NCI-H526 (cell line): Measurements from ENCODE around the gene TXNDC8.

Experiments used
- DNase-seq, 2 experiments: peaks; one replicate each; lab custom pipeline; 2025; lab: John Stamatoyannopoulos, UW

Gene TXNDC8

DNA sequence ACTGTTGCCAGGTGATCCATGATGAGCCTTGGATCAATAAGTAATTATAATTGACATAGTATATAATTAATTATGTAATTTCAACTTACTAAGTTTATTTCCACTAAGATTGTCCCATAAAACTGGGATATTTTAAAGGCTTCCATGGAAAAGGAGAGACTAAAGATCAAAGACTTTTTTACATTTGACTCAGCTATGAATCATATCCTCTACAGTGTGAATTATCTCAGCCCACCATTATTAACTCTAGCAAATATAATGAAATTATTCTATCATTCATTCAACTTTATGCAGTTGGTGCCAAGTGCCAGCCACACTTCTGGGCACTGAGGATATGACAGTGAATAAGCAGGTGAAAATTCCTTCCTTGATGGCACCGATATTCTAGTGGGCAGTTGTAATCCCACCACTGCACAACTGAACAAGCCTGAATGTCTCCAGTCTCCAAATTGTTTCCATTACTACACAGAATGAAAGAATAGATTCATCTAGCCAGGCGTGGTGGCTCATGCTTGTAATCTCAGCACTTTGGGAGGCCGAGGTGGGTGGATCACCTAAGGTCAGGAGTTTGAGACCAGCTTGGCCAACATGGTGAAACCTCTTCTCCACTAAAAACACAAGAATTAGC is 59.5 kb downstream of the TXNDC8 start:
- no peak for DNase-seq

DNA sequence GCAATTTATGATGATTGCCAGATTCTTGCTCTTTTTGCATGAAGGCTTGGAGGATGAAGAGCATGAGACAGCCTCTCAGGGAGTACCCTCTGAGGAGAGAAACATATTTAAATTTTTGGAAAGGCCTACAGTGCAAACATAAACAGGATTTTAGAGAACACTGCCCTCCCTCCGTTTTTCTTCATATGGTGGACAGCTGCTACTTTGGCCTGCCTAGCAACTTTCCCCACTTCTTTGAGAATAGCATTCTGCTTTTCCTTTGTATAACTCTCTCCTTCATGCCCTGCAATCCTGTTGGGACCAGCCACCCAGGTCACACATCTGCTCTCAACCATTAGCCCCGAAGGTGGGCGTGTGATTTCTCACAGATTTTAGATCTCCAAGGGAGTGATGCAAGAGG is 60.9 kb downstream of the TXNDC8 start:
- DNase-seq: no peak

DNA sequence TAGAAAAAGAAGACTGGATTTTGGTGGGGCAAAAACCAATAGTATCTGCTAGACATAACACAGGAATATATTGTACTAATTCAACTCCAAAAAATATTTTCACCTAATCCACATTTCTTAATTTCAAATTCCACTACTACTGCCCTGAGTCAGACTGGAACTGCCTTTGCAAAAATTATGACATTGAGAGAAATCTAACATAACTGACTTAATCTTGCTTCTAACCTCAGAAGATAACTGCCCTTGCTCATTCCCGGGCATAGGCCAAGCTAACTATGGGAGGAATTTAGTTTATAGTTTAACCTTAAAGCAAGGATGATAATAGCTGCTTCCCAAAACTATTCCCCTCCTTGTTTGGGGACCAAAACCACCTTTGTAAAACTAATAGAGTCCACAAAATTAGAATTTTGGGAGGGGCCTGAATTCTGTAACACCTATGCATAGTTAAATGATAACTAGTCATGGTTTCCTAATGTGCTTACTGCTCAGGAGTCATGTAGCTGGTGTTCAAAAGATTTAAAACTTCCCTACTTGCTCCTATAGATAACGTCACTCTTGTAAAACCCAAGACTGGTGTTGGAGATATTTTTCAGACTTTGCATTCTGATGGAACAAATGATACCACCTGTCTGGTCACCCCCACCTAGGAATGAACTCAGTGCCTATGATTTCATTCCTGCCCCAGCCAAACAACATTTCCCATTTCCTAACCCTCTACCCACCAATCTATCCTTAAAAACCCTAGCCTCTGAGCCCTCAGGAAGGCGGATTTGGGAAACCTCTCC is 67.3 kb downstream of the TXNDC8 start:
- no peak for DNase-seq

DNA sequence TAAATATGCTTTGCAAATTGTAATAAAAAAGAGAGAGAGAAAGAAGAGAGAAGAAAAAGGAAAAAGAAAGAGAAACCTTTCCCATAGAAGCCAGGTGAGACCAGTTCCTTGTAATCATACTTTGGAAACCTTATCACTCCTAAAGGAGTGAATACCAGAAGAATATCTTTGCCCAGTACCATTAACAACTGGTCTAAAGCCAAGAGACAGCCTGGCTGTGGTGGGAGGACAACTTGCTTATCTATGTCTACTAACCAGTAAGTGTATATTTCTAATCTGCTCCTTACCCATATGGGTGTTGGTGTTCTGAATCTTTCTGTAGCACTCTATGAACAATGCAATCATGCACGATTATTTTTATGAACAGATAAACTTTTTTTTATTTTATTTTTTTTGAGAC is 70.9 kb downstream of the TXNDC8 start:
- DNase-seq: no peak

DNA sequence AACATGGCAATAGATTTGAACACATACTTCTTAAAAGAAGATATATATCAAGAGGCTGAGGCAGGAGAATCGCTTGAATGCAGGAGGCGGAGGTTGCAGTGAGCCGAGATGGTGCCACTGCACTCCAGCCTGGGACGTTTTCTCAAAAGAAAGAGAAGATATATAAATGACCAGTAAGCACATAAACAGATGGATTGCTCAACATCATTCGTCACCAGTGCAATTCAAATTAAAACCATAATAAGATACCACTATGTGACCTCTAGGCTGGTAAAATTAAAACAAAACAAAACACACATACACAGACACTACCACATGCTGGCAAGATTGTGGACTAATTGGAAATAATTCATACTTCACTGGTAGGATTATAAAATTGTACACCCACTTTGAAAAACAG is 76.0 kb downstream of the TXNDC8 start:
- no peak for DNase-seq

DNA sequence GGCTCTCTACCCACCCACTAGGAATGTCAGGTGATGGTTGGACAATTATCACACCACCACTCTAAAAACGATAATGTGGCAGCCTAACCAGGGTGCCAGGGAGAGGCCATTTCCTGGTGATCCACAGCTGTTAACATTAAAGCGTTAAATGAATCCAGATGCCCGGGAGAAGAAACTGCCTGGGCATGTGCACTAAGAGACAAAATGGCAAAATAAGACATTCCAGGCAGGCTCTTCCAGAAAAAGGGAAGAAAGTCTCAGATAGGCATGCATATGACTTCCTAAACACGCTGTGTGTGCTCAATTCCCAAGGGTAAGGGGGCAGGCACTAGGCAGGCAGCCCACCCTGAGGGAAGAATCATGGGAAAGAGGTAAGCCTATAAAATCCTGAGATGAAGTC is 76.8 kb downstream of the TXNDC8 start:
- no peak for DNase-seq

DNA sequence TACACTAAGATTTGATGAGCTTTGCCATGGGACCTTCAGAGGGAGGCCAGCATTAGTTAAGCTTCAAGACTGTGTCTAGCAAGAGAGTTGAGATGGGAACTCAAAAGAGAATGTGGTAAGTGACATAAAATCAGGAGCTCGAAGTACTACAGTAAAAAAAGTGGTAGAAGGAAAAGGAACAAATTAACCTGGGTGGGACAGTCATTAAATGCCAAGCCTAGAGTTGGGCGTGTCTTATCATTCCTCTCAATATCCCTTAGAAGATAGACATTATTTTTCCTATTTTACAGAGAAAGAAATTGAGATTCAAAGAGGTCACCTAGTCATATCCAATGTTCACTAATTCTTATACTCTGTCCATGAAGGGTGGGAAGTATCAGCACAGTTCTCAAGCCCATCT is 78.1 kb downstream of the TXNDC8 start:
- DNase-seq: no peak

DNA sequence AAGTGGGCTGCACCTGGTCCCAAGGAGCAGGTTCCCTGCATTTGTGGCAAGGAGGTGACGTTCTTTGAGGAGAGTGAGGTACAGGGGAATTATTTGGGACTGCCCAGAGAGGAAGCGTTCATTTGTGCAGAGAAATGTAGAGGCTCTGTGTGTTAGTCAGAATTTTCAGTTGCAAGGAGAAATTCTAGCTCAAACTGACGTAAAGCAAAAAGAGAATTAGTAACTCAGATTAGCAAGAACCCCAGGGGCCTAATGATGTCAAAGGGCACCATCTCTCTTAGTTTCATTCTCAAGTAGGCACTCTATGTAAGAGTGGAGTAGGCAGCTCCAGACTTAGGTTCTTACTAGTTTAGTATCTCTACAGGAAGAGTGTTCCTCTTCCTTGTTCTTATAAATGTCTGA is 79.0 kb downstream of the TXNDC8 start:
- DNase-seq: no peak

DNA sequence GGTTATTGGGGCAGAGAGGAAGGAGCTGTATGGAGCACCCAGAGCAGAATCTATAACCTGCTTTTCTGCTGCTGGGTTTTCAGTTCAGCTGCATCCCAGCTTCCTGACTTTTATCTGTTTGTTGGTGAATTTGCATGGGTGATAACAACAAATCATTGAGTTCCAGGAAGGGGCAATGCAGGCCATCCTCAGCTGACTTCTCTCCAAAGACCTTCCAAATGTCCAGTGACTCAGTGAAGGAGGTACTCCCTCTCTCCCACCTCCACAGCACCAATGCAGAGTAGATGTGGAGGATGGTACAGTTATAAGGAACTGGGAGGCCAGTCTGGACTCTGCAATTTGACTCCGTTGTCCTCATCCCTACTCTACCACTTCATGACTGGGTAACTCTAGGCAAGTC is 79.7 kb downstream of the TXNDC8 start:
- DNase-seq: peak in 1 of 2 experiments; percentile 35

DNA sequence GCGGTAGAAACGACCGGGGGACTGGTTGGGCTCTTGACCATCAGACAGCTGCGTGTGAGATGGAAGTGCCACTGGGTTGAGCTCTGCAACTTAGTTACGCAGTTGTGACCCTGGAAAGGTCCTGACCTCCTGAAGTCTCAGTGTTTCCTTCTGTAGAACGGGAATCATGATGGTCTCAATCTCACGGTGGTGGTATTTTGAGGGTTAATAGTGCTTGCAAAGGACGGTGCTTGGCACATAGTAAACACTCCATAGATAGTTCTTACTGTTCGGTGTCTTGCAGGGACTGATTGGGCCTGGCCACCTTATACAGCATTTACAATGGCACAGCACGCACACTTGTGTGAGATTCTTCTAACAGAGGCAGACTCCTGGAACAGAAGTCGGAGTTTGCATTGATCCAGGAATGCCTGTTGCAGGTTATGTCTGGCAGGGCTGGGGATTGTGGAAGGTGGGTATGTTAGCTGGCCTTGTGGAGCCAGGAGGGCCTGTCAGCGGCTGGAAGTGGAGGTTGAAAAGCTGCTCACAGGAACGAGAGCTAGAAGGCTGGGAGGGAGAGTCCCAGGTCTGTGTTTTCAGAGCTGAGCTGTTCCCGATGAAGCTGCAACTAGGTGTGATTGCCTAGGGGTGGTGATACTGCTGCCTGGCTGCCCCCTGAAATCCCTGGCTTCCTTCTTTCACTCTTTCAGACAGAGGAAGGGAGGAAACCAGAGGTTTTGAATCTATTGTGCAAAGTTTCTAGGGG is 80.4 kb downstream of the TXNDC8 start:
- DNase-seq: peak in 1 of 2 experiments; percentile 35

DNA sequence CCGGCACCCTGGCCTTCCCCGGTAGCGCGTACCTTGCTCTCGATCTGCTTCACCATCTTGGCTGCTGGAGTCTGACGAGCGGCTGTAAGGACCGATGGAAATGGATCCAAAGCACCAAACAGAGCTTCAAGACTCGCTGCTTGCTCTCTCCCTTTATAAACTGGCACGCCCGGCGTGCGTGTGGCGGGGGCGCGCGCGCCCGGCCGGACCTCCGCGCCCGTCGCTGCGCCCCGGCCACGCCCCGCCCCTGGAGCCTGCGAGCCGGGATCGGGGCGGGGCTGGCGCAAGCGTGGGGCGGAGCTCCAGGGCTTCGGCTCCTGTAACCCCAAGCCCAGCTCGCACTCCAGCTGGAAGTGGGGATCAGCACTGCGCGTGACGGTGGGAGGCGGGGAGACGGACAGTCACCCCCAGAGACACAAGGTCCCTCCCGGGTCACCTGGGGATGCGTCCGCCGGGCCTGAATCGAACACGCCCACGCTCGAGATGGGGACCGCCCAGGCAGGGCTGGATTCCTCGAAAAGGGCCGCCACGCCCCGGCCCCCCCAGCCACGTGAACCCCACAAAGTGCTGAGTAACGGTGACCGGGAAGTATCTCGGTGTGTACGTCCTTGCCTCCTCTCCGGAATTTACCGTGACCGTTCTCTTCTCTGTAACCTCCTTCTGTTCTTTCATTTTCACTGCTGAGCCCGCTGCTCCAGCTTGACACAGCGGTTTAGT is 81.1 kb downstream of the TXNDC8 start, which contains the start of gene TXN:
Gene TXN (minus strand): TSS at position 128 of the 717 bp plus-strand sequence. CDS start 72 bp downstream, at position 56.
- peak; percentile 46 to 84 for DNase-seq

DNA sequence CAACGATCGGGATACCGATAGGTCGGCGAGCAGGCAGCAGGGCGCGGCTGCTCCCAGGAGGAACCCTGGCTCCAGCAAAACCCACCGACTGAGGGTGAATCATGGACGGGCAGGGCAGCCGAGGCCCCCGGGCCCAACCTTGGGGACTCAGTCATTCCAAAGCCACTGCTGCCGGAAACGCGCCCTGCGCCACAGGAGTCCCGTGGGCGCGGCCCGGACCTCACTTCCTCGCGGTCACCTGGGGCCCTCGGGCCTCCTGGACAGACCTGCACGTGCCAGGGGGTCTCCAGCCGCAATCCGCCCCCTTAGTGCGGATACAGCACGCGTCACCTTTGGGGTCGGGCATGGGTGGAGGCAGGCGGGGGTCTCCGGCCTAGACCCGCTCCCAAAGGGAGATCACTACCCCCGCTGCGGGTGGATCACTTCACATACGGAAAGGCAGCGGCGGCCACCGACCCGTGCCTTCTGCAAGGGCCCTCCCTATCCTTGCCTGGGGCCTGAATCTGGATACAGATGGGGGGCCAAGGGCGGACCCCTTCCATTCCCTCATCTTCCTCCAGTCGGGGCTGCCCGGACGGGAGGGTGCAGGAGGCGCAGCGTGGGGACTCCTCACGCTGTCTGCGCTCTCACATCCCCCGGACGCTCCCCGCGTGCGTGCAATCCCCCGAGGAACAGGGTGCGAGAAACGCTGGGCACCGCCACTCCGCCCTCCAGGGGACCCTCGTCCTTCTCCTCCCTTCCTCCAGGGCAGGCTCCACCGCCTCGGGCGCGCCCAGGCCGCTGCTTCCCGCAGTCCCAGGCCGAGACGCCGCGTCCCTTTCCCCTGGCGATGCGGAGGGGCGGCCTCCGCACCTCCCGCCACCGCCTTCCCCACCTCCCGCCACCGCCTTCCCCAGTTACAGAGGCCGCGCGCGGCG is 81.9 kb downstream of the TXNDC8 start:
- peak in 1 of 2 experiments; percentile 38 for DNase-seq

DNA sequence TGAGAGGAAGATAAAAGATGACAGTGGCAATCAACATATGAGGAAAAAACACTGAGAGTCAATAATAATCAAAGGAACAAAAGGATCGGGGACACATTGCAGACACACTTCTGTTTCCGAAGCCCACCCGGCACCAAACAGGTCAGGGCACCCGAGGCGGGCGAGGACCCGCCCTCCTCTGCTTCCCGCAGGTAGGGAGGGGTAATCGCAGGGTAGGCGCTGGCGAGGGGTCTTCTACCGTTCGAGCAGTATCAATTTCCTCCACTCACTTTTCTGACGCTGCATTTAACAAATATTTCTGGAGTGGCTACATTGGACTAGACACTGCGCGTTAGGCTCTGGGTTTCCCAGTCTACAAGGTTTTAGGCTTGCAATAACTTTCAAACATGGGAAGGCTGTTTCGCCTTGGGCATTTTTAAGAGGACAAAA is 82.6 kb downstream of the TXNDC8 start:
- peak in 1 of 2 experiments; percentile 18 for DNase-seq

DNA sequence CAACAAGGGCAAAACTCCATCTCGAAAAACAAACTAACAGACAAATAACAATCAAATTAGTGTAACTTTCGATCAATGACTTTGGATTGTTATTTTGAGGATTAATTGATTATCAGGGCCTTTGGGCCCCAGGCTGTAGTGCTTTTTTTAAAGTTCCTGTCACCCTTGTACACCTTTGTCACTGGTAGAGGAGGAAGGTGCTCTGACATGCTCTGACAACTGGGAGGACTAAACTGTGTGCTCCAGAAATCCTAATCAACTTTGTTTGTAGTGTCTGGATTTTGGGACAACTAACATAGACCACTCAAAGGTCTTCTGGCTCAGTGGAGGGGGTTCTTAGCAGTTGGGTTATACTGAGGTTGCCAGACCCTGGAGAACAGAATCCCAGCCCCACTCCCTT is 83.2 kb downstream of the TXNDC8 start:
- no peak for DNase-seq
